ENCODE results near the gene SLC12A4. TPM values are rescaled to one million over a fixed set of nuclear protein-coding genes. Genes with fewer than 3 reads are reported as not detected.
A peak's percentile ranks its signal among the peaks of the same experiment; 100 is the strongest.
"Not testable (repeated sequence)": the region's sequence is repeated elsewhere in the genome, so short reads cannot be mapped to it uniquely, and the experiment has no call there.

Gene SLC12A4
- total RNA-seq, 2 donors from 2014 or later: 34.6 to 47.0 TPM

- H3K36me3 Mint-ChIP-seq (ENCODE audit: low read depth): no peaks in the 10 kb centered on the region
- H3K9me3 Mint-ChIP-seq: no peaks in the 10 kb centered on the region
- no peak overlapping the region for H3K4me3 Mint-ChIP-seq
- H3K4me1 Mint-ChIP-seq: no peaks in the 10 kb centered on the region
- ATAC-seq (replicated peaks): no peak
- no peaks in the 10 kb centered on the region for H3K27me3 Mint-ChIP-seq
- peak overlapping the region; percentile 8 for H3K27ac Mint-ChIP-seq
These were observed 7.1 kb upstream of the SLC12A4 start for GRCh38 chr16:67975321-67976105.

GRCh38 chr16:67972285-67972684 lies 3.8 kb upstream of the SLC12A4 start:
- not testable (repeated sequence) for ATAC-seq (replicated peaks); H3K27ac Mint-ChIP-seq; H3K4me3 Mint-ChIP-seq; H3K27me3 Mint-ChIP-seq; H3K36me3 Mint-ChIP-seq (ENCODE audit: low read depth); H3K9me3 Mint-ChIP-seq
- H3K4me1 Mint-ChIP-seq: peaks cover 12% of the 10 kb centered on the region

GRCh38 chr16:67971111-67971510 lies 2.7 kb upstream of the SLC12A4 start:
- Mint-ChIP-seq H3K4me1 (peaks cover 16% of the 10 kb centered on the region), H3K4me3 (no peak overlapping the region)

GRCh38 chr16:67969254-67970039 lies 1.0 kb upstream of the SLC12A4 start:
- Mint-ChIP-seq H3K4me3 (peak overlapping the region; percentile 89), H3K4me1 (peaks cover 16% of the 10 kb centered on the region), H3K9me3 (no peaks in the 10 kb centered on the region), H3K36me3 (ENCODE audit: low read depth) (no peaks in the 10 kb centered on the region), H3K27me3 (no peaks in the 10 kb centered on the region), H3K27ac (peak overlapping the region; percentile 86)
- no peak for ATAC-seq (replicated peaks)

More at GRCh38 chr16:67971111-67971510, 2.7 kb upstream of the SLC12A4 start:
- Mint-ChIP-seq H3K9me3 (no peaks in the 10 kb centered on the region), H3K36me3 (ENCODE audit: low read depth) (no peaks in the 10 kb centered on the region), H3K27me3 (no peaks in the 10 kb centered on the region), H3K27ac (no peak overlapping the region)
- ATAC-seq (replicated peaks): no peak

- Mint-ChIP-seq H3K4me1 (peaks cover 16% of the 10 kb centered on the region), H3K27ac (peak overlapping the region; percentile 88), H3K4me3 (peak overlapping the region; percentile 94), H3K36me3 (ENCODE audit: low read depth) (no peaks in the 10 kb centered on the region), H3K9me3 (no peaks in the 10 kb centered on the region), H3K27me3 (no peaks in the 10 kb centered on the region)
- peak; percentile 35 for ATAC-seq (replicated peaks)
These were observed 458 bp downstream of the SLC12A4 start for GRCh38 chr16:67967958-67968399.

GRCh38 chr16:67967183-67967957 lies 1.1 kb downstream of the SLC12A4 start:
- Mint-ChIP-seq H3K27me3 (no peaks in the 10 kb centered on the region), H3K4me1 (peaks cover 16% of the 10 kb centered on the region), H3K27ac (peak overlapping the region; percentile 88), H3K36me3 (ENCODE audit: low read depth) (no peaks in the 10 kb centered on the region), H3K9me3 (no peaks in the 10 kb centered on the region), H3K4me3 (peak overlapping the region; percentile 94)
- peak; percentile 34 for ATAC-seq (replicated peaks)

GRCh38 chr16:67966549-67967182 lies 1.8 kb downstream of the SLC12A4 start:
- no peaks in the 10 kb centered on the region for H3K9me3 Mint-ChIP-seq
- ATAC-seq (replicated peaks): no peak
- H3K36me3 Mint-ChIP-seq (ENCODE audit: low read depth): peaks cover under 1% of the 10 kb centered on the region
- H3K4me1 Mint-ChIP-seq: peaks cover 16% of the 10 kb centered on the region
- no peaks in the 10 kb centered on the region for H3K27me3 Mint-ChIP-seq
- peak overlapping the region; percentile 94 for H3K4me3 Mint-ChIP-seq
- peak overlapping the region; percentile 88 for H3K27ac Mint-ChIP-seq

GRCh38 chr16:67965668-67966548 lies 2.5 kb downstream of the SLC12A4 start:
- no peaks in the 10 kb centered on the region for H3K9me3 Mint-ChIP-seq
- no peaks in the 10 kb centered on the region for H3K27me3 Mint-ChIP-seq
- peak overlapping the region; percentile 94 for H3K4me3 Mint-ChIP-seq
- H3K27ac Mint-ChIP-seq: no peak overlapping the region
- peaks cover 8% of the 10 kb centered on the region for H3K36me3 Mint-ChIP-seq (ENCODE audit: low read depth)
- ATAC-seq (replicated peaks): no peak
- H3K4me1 Mint-ChIP-seq: peaks cover 16% of the 10 kb centered on the region

- no peaks in the 10 kb centered on the region for H3K27me3 Mint-ChIP-seq
- H3K27ac Mint-ChIP-seq: no peak overlapping the region
- H3K4me1 Mint-ChIP-seq: peaks cover 17% of the 10 kb centered on the region
These were observed 3.8 kb downstream of the SLC12A4 start for GRCh38 chr16:67964477-67965131.

GRCh38 chr16:67963662-67964321 lies 4.6 kb downstream of the SLC12A4 start:
- ATAC-seq (replicated peaks): no peak
- Mint-ChIP-seq H3K27ac (no peak overlapping the region), H3K36me3 (ENCODE audit: low read depth) (peaks cover 17% of the 10 kb centered on the region), H3K4me1 (peaks cover 11% of the 10 kb centered on the region), H3K4me3 (no peak overlapping the region), H3K27me3 (no peaks in the 10 kb centered on the region), H3K9me3 (no peaks in the 10 kb centered on the region)

More at GRCh38 chr16:67964477-67965131, 3.8 kb downstream of the SLC12A4 start:
- H3K36me3 Mint-ChIP-seq (ENCODE audit: low read depth): peaks cover 16% of the 10 kb centered on the region
- ATAC-seq (replicated peaks): no peak
- H3K4me3 Mint-ChIP-seq: no peak overlapping the region
- H3K9me3 Mint-ChIP-seq: no peaks in the 10 kb centered on the region

- Mint-ChIP-seq H3K36me3 (ENCODE audit: low read depth) (peaks cover 22% of the 10 kb centered on the region), H3K9me3 (no peaks in the 10 kb centered on the region), H3K27me3 (no peaks in the 10 kb centered on the region), H3K27ac (no peak overlapping the region), H3K4me1 (peaks cover 11% of the 10 kb centered on the region), H3K4me3 (no peak overlapping the region)
- no peak for ATAC-seq (replicated peaks)
These were observed 5.2 kb downstream of the SLC12A4 start for GRCh38 chr16:67963292-67963661.

GRCh38 chr16:67962135-67962534 lies 6.3 kb downstream of the SLC12A4 start:
- no peak overlapping the region for H3K4me3 Mint-ChIP-seq
- H3K4me1 Mint-ChIP-seq: peaks cover 7% of the 10 kb centered on the region
- ATAC-seq (replicated peaks): no peak
- no peak overlapping the region for H3K27ac Mint-ChIP-seq
- H3K36me3 Mint-ChIP-seq (ENCODE audit: low read depth): peaks cover 31% of the 10 kb centered on the region
- no peaks in the 10 kb centered on the region for H3K27me3 Mint-ChIP-seq
- H3K9me3 Mint-ChIP-seq: no peaks in the 10 kb centered on the region

Measured in activated T-helper 17 cell treated with anti-CD3 and anti-CD28 coated beads, Interleukin-2, amount 50 U/mL, for 72 hours (primary cell).